Testis (tissue), 2 donors: Measurements from ENCODE around the gene PIP5K1B.

Source experiments
- CTCF ChIP-seq, 3 experiments: fragments of 450-650 bp in 2 of 3; fragments of 200-600 bp in 1 of 3; sonication (generic) in 1 of 3; IDR thresholded peaks; one replicate each; pipeline ENCODE4 v1.5.1; 2016 to 2019; ENCODE audit warnings: antibody characterized with exemption in 3 of 3, mild to moderate bottlenecking in 2 of 3, moderate library complexity in 1 of 3
- POLR2A ChIP-seq: fragments of 450-650 bp; IDR thresholded peaks from one replicate; pipeline ENCODE4 v1.6.1; 2017; ENCODE audit warnings: antibody characterized with exemption, mild to moderate bottlenecking, moderate library complexity

- TF ChIP-seq CTCF (IDR thresholded peaks at IDR 0.05) (no peak), POLR2A (no peak)
Observed at GRCh38 chr9:68973619-68974018, 268.6 kb downstream of the PIP5K1B start.
